ENCODE results near the gene SLC24A3.

The SLC24A3 gene

DNA sequence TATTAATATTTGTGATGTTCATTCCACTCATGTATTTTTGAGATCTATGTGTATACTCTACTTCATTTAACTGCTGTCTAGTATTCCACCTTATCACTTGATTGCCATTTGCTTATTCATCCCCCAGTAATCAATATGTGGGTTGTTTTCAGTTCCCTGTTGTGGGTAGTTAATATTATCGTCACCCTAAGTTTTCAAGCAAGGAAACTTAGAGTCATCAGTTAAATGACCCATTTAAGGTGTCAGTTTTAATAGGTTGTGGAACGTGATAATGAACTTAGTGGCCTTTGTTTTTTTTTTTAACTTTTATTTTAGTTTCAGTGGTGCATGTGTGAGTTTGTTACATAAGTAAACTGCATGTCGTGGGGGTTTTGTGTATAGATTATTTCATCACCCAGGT lies 90.3 kb downstream of the SLC24A3 start:
- no peak overlapping the region for H4K8ac ChIP-seq (ENCODE audit: low read depth, low read length)
- H2BK15ac ChIP-seq (ENCODE audit: low read length), result no peak overlapping the region
- no peak overlapping the region for H4K91ac ChIP-seq (ENCODE audit: low read depth, low read length, poor library complexity)
- no peaks in the 10 kb centered on the region for H3K27me3 ChIP-seq (ENCODE audit: control insufficient read depth in 3 of 3, insufficient read depth in 3 of 3, low read depth in 1 of 3, low read length in 3 of 3)
- no peak overlapping the region for H3K27ac ChIP-seq (replicated peaks; ENCODE audit: low read length)
- no peaks in the 10 kb centered on the region for H3K36me3 ChIP-seq (replicated peaks in 1 of 2; ENCODE audit: control insufficient read depth in 2 of 2, insufficient read depth in 2 of 2, low read length in 2 of 2)
- H2BK120ac ChIP-seq (ENCODE audit: low read depth, low read length), result no peak overlapping the region
- WGBS, 2 donors (ENCODE audit: extremely low coverage in 2 of 2, insufficient read length in 2 of 2, insufficient replicate concordance in 1 of 2), result no CpG with 5 or more reads among the region's 3 CpGs
- DNase-seq (ENCODE audit: low spot score), result no peak
- H2BK12ac ChIP-seq (ENCODE audit: low read length), result no peak overlapping the region
- no peak overlapping the region for H2AK5ac ChIP-seq (ENCODE audit: low read depth, low read length)
- H3K4me1 ChIP-seq (ENCODE audit: control insufficient read depth in 2 of 2, insufficient read depth in 1 of 2, low read depth in 1 of 2, low read length in 2 of 2), result no peaks in the 10 kb centered on the region
- H2BK5ac ChIP-seq (ENCODE audit: low read length), result no peak overlapping the region
- H3K9me3 ChIP-seq (replicated peaks in 1 of 2; ENCODE audit: control insufficient read depth in 2 of 2, insufficient read depth in 1 of 2, low read depth in 1 of 2, low read length in 2 of 2), result no peaks in the 10 kb centered on the region
- H2AFZ ChIP-seq (ENCODE audit: low read length), result no peak overlapping the region
- no peak overlapping the region for H3K9ac ChIP-seq (ENCODE audit: low read depth, low read length, poor library complexity)
- no peak overlapping the region for H3K18ac ChIP-seq (ENCODE audit: low read length)
- no peak overlapping the region for H3K23ac ChIP-seq (ENCODE audit: low read depth, low read length, poor library complexity)
- no peak overlapping the region for H3K4me2 ChIP-seq (ENCODE audit: insufficient read depth, low read length, poor library complexity, severe bottlenecking)
- H3K79me1 ChIP-seq (ENCODE audit: low read depth, low read length), result no peaks in the 10 kb centered on the region
- H3K4ac ChIP-seq (ENCODE audit: low read length), result no peak overlapping the region
- no peak overlapping the region for H3K14ac ChIP-seq (ENCODE audit: low read length)
- no peak overlapping the region for H3K4me3 ChIP-seq (ENCODE audit: low read length in 2 of 2)

DNA sequence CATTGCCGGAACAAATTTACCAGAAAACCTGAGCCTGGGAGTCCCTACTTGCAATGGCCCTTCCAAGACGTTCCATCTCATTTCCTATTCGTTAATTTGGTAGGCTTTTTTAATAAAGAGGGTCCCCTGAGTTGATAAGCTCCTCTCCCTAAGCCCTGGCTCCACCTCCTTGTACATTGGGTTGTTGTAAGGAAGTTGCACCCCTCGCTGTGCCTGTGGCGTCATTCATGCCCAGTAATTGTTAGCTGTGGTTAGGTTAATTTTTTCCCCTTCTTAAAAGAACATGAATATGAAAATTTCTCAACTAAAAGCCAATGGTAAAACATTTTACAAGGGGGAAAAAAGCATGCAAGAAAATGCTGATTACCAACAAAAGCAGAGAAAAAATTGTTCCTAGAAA lies 91.9 kb downstream of the SLC24A3 start:
- Histone ChIP-seq H3K27ac (replicated peaks; ENCODE audit: low read length) (no peak overlapping the region), H2AK5ac (ENCODE audit: low read depth, low read length) (no peak overlapping the region), H2BK12ac (ENCODE audit: low read length) (no peak overlapping the region), H2AFZ (ENCODE audit: low read length) (no peak overlapping the region), H3K4me2 (ENCODE audit: insufficient read depth, low read length, poor library complexity, severe bottlenecking) (no peak overlapping the region), H3K14ac (ENCODE audit: low read length) (no peak overlapping the region), H3K4ac (ENCODE audit: low read length) (no peak overlapping the region), H3K4me1 (ENCODE audit: control insufficient read depth in 2 of 2, insufficient read depth in 1 of 2, low read depth in 1 of 2, low read length in 2 of 2) (no peaks in the 10 kb centered on the region), H2BK5ac (ENCODE audit: low read length) (no peak overlapping the region), H3K79me1 (ENCODE audit: low read depth, low read length) (no peaks in the 10 kb centered on the region), H3K9ac (ENCODE audit: low read depth, low read length, poor library complexity) (no peak overlapping the region), H3K23ac (ENCODE audit: low read depth, low read length, poor library complexity) (no peak overlapping the region), H2BK15ac (ENCODE audit: low read length) (no peak overlapping the region), H3K18ac (ENCODE audit: low read length) (no peak overlapping the region), H4K8ac (ENCODE audit: low read depth, low read length) (no peak overlapping the region), H3K27me3 (ENCODE audit: control insufficient read depth in 3 of 3, insufficient read depth in 3 of 3, low read depth in 1 of 3, low read length in 3 of 3) (no peaks in the 10 kb centered on the region), H3K9me3 (replicated peaks in 1 of 2; ENCODE audit: control insufficient read depth in 2 of 2, insufficient read depth in 1 of 2, low read depth in 1 of 2, low read length in 2 of 2) (no peaks in the 10 kb centered on the region), H2BK120ac (ENCODE audit: low read depth, low read length) (no peak overlapping the region), H4K91ac (ENCODE audit: low read depth, low read length, poor library complexity) (no peak overlapping the region), H3K4me3 (ENCODE audit: low read length in 2 of 2) (no peak overlapping the region), H3K36me3 (replicated peaks in 1 of 2; ENCODE audit: control insufficient read depth in 2 of 2, insufficient read depth in 2 of 2, low read length in 2 of 2) (no peaks in the 10 kb centered on the region)
- DNase-seq (ENCODE audit: low spot score), result no peak
- WGBS, 2 donors (ENCODE audit: extremely low coverage in 2 of 2, insufficient read length in 2 of 2, insufficient replicate concordance in 1 of 2), result no CpG with 5 or more reads among the region's 5 CpGs

DNA sequence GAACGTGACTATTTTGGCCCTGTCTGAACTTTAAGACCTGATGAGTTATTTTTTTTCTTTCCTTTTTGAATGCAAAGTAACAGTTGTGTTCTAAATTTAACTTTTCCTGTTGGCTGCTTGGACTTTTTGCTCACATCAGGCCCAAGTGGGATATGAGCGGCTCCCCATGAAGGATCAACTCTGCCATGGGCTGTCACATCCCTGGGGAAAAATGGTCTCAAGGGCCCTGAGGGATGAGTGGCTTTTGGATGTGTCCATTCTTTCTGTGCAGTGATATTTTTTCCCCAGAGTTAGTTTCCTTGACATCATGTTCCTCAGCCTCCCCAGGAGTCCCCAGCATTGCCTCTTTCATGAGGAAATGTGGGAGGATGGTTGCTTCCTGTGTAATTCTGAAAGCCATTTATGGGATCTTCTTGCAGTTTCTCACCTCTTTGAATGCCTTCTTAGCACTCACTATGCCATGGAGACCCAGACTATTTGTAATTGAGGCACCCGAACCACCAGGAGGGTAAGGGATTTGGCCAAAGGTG lies 92.5 kb downstream of the SLC24A3 start:
- Histone ChIP-seq H3K27me3 (ENCODE audit: control insufficient read depth in 3 of 3, insufficient read depth in 3 of 3, low read depth in 1 of 3, low read length in 3 of 3) (no peaks in the 10 kb centered on the region), H3K9me3 (replicated peaks in 1 of 2; ENCODE audit: control insufficient read depth in 2 of 2, insufficient read depth in 1 of 2, low read depth in 1 of 2, low read length in 2 of 2) (no peaks in the 10 kb centered on the region), H3K14ac (ENCODE audit: low read length) (no peak overlapping the region), H3K4me3 (ENCODE audit: low read length in 2 of 2) (no peak overlapping the region), H3K23ac (ENCODE audit: low read depth, low read length, poor library complexity) (no peak overlapping the region), H2BK15ac (ENCODE audit: low read length) (no peak overlapping the region), H2BK5ac (ENCODE audit: low read length) (no peak overlapping the region), H2BK12ac (ENCODE audit: low read length) (no peak overlapping the region), H2BK120ac (ENCODE audit: low read depth, low read length) (no peak overlapping the region), H3K9ac (ENCODE audit: low read depth, low read length, poor library complexity) (no peak overlapping the region), H3K18ac (ENCODE audit: low read length) (no peak overlapping the region), H3K79me1 (ENCODE audit: low read depth, low read length) (no peaks in the 10 kb centered on the region), H3K36me3 (replicated peaks in 1 of 2; ENCODE audit: control insufficient read depth in 2 of 2, insufficient read depth in 2 of 2, low read length in 2 of 2) (no peaks in the 10 kb centered on the region), H2AK5ac (ENCODE audit: low read depth, low read length) (no peak overlapping the region), H3K4me1 (ENCODE audit: control insufficient read depth in 2 of 2, insufficient read depth in 1 of 2, low read depth in 1 of 2, low read length in 2 of 2) (no peaks in the 10 kb centered on the region), H2AFZ (ENCODE audit: low read length) (no peak overlapping the region), H4K91ac (ENCODE audit: low read depth, low read length, poor library complexity) (no peak overlapping the region), H3K4ac (ENCODE audit: low read length) (no peak overlapping the region), H3K4me2 (ENCODE audit: insufficient read depth, low read length, poor library complexity, severe bottlenecking) (no peak overlapping the region), H4K8ac (ENCODE audit: low read depth, low read length) (no peak overlapping the region), H3K27ac (replicated peaks; ENCODE audit: low read length) (no peak overlapping the region)
- DNase-seq (ENCODE audit: low spot score), result no peak
- no CpG with 5 or more reads among the region's 3 CpGs for WGBS, 2 donors (ENCODE audit: extremely low coverage in 2 of 2, insufficient read length in 2 of 2, insufficient replicate concordance in 1 of 2)

DNA sequence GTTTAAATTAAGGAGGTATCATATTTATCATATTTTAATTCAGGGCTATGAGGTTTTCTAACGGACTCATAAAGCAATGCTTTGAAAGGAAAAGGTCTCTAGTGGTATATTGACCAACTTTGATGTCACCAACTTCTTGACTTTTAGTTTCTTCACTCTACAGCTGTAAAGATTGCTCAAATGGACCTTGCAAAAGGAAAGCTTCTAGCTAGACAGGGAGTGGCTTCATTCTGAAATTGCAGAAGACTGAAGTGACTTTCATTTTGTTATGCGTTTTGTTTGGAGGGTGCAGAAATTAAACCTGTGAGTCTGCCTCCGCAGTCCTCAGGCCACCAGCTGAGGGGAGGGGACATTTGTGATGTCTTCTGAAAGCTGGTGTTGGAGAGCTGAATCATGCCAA lies 95.7 kb downstream of the SLC24A3 start:
- Histone ChIP-seq H3K4me3 (ENCODE audit: low read length in 2 of 2) (no peak overlapping the region), H2BK12ac (ENCODE audit: low read length) (no peak overlapping the region), H2AFZ (ENCODE audit: low read length) (no peak overlapping the region), H2BK15ac (ENCODE audit: low read length) (no peak overlapping the region), H3K4ac (ENCODE audit: low read length) (no peak overlapping the region), H3K18ac (ENCODE audit: low read length) (no peak overlapping the region), H3K14ac (ENCODE audit: low read length) (no peak overlapping the region), H3K79me1 (ENCODE audit: low read depth, low read length) (no peaks in the 10 kb centered on the region), H3K9me3 (replicated peaks in 1 of 2; ENCODE audit: control insufficient read depth in 2 of 2, insufficient read depth in 1 of 2, low read depth in 1 of 2, low read length in 2 of 2) (no peaks in the 10 kb centered on the region), H2AK5ac (ENCODE audit: low read depth, low read length) (no peak overlapping the region), H3K27ac (replicated peaks; ENCODE audit: low read length) (no peak overlapping the region), H3K4me2 (ENCODE audit: insufficient read depth, low read length, poor library complexity, severe bottlenecking) (no peak overlapping the region), H3K27me3 (ENCODE audit: control insufficient read depth in 3 of 3, insufficient read depth in 3 of 3, low read depth in 1 of 3, low read length in 3 of 3) (no peaks in the 10 kb centered on the region), H3K23ac (ENCODE audit: low read depth, low read length, poor library complexity) (no peak overlapping the region), H4K91ac (ENCODE audit: low read depth, low read length, poor library complexity) (no peak overlapping the region), H2BK5ac (ENCODE audit: low read length) (no peak overlapping the region), H3K36me3 (replicated peaks in 1 of 2; ENCODE audit: control insufficient read depth in 2 of 2, insufficient read depth in 2 of 2, low read length in 2 of 2) (no peaks in the 10 kb centered on the region), H3K9ac (ENCODE audit: low read depth, low read length, poor library complexity) (no peak overlapping the region), H4K8ac (ENCODE audit: low read depth, low read length) (no peak overlapping the region), H3K4me1 (ENCODE audit: control insufficient read depth in 2 of 2, insufficient read depth in 1 of 2, low read depth in 1 of 2, low read length in 2 of 2) (no peaks in the 10 kb centered on the region), H2BK120ac (ENCODE audit: low read depth, low read length) (no peak overlapping the region)
- DNase-seq (ENCODE audit: low spot score), result no peak
- WGBS, 2 donors (ENCODE audit: extremely low coverage in 2 of 2, insufficient read length in 2 of 2, insufficient replicate concordance in 1 of 2), result no CpG with 5 or more reads among the region's 3 CpGs
